Esophagus squamous epithelium (tissue), 4 donors: ENCODE results near the gene BPIFB1.

Experiments used
- CTCF ChIP-seq, 6 experiments: fragments of 450-650 bp in 4 of 6; fragments of 200-600 bp in 2 of 6; sonication (generic) in 2 of 6; IDR thresholded peaks; one replicate each; pipeline ENCODE4 v1.5.1; 2016 to 2019; ENCODE audit warnings: antibody characterized with exemption in 6 of 6, mild to moderate bottlenecking in 4 of 6, moderate library complexity in 4 of 6
- POLR2A ChIP-seq, 4 donors: fragments of 450-650 bp; IDR thresholded peaks; one replicate each; pipeline ENCODE4 v1.6.1; 2017; ENCODE audit warnings: antibody characterized with exemption in 4 of 4, mild to moderate bottlenecking in 4 of 4, moderate library complexity in 3 of 4

GRCh38 chr20:33251496-33251895, 31.5 kb upstream of the BPIFB1 start:
- TF ChIP-seq CTCF (IDR thresholded peaks at IDR 0.05) (no peak), POLR2A (IDR thresholded peaks at IDR 0.05) (no peak)
